ENCODE measurements around the gene CTXND1. TPM values are rescaled to one million over a fixed set of nuclear protein-coding genes. Genes with fewer than 3 reads are reported as not detected.

Gene CTXND1
- total and polyA plus RNA-seq, 2 donors (not counting 1 experiment from before 2014, with no cell fraction given), result under 0.01 to 0.01 TPM

GRCh38 chr15:80188251-80188650 is 63.8 kb downstream of the CTXND1 start:
- Histone ChIP-seq H3K4me2 (ENCODE audit: extremely low read depth, insufficient read depth, low read length) (no peak overlapping the region), H3K79me2 (ENCODE audit: control insufficient read depth, insufficient read depth, low read length) (no peaks in the 10 kb centered on the region), H3K27ac (ENCODE audit: insufficient read depth, low read length) (no peak overlapping the region), H3K9ac (ENCODE audit: insufficient read depth, low read length) (no peak overlapping the region), H3K9me3 (ENCODE audit: control insufficient read depth, insufficient read depth, low read depth, low read length) (no peaks in the 10 kb centered on the region), H4K20me1 (ENCODE audit: control insufficient read depth, extremely low read depth, insufficient read depth, low read length) (no peaks in the 10 kb centered on the region), H3K4me1 (ENCODE audit: control insufficient read depth, extremely low read depth, insufficient read depth, low read length) (no peaks in the 10 kb centered on the region), H3K4me3 (replicated peaks in 1 of 4; ENCODE audit: control extremely low read depth in 1 of 4, insufficient read depth in 1 of 4, low read depth in 3 of 4, low read length in 4 of 4) (no peak overlapping the region), H2AFZ (ENCODE audit: low read length) (no peak overlapping the region), H3K27me3 (ENCODE audit: control insufficient read depth, insufficient read depth, low read length) (no peaks in the 10 kb centered on the region), H3K36me3 (ENCODE audit: control insufficient read depth, insufficient read depth, low read length) (peaks cover 4% of the 10 kb centered on the region)
- TF ChIP-seq EZH2 (IDR thresholded peaks at IDR 0.05; ENCODE audit: low read length, missing control alignments) (no peak), CTCF (conservative IDR thresholded peaks at IDR 0.05 in 1 of 2, IDR thresholded peaks at IDR 0.05 in 1 of 2; ENCODE audit: low read depth in 1 of 2, low read length in 2 of 2) (no peak)
- no peak for DNase-seq (ENCODE audit: low read depth in 2 of 2)

GRCh38 chr15:80186597-80186996 is 65.4 kb downstream of the CTXND1 start:
- H3K9me3 ChIP-seq (ENCODE audit: control insufficient read depth, insufficient read depth, low read depth, low read length), result no peaks in the 10 kb centered on the region
- TF ChIP-seq EZH2 (IDR thresholded peaks at IDR 0.05; ENCODE audit: low read length, missing control alignments) (no peak), CTCF (conservative IDR thresholded peaks at IDR 0.05 in 1 of 2, IDR thresholded peaks at IDR 0.05 in 1 of 2; ENCODE audit: low read depth in 1 of 2, low read length in 2 of 2) (no peak)
- H3K27me3 ChIP-seq (ENCODE audit: control insufficient read depth, insufficient read depth, low read length), result no peaks in the 10 kb centered on the region
- no peak overlapping the region for H3K9ac ChIP-seq (ENCODE audit: insufficient read depth, low read length)
- H3K4me2 ChIP-seq (ENCODE audit: extremely low read depth, insufficient read depth, low read length), result no peak overlapping the region
- no peaks in the 10 kb centered on the region for H4K20me1 ChIP-seq (ENCODE audit: control insufficient read depth, extremely low read depth, insufficient read depth, low read length)
- no peak for DNase-seq (ENCODE audit: low read depth in 2 of 2)
- no peak overlapping the region for H3K27ac ChIP-seq (ENCODE audit: insufficient read depth, low read length)
- no peak overlapping the region for H2AFZ ChIP-seq (ENCODE audit: low read length)
- H3K36me3 ChIP-seq (ENCODE audit: control insufficient read depth, insufficient read depth, low read length), result peaks cover 4% of the 10 kb centered on the region
- H3K4me3 ChIP-seq (replicated peaks in 1 of 4; ENCODE audit: control extremely low read depth in 1 of 4, insufficient read depth in 1 of 4, low read depth in 3 of 4, low read length in 4 of 4), result no peak overlapping the region
- H3K4me1 ChIP-seq (ENCODE audit: control insufficient read depth, extremely low read depth, insufficient read depth, low read length), result peaks cover 9% of the 10 kb centered on the region
- H3K79me2 ChIP-seq (ENCODE audit: control insufficient read depth, insufficient read depth, low read length), result no peaks in the 10 kb centered on the region

GRCh38 chr15:80186066-80186465 is 65.9 kb downstream of the CTXND1 start:
- peaks cover 8% of the 10 kb centered on the region for H3K36me3 ChIP-seq (ENCODE audit: control insufficient read depth, insufficient read depth, low read length)
- no peak overlapping the region for H3K27ac ChIP-seq (ENCODE audit: insufficient read depth, low read length)
- no peak for DNase-seq (ENCODE audit: low read depth in 2 of 2)
- no peaks in the 10 kb centered on the region for H3K27me3 ChIP-seq (ENCODE audit: control insufficient read depth, insufficient read depth, low read length)
- H3K4me2 ChIP-seq (ENCODE audit: extremely low read depth, insufficient read depth, low read length), result no peak overlapping the region
- no peak overlapping the region for H2AFZ ChIP-seq (ENCODE audit: low read length)
- TF ChIP-seq EZH2 (IDR thresholded peaks at IDR 0.05; ENCODE audit: low read length, missing control alignments) (no peak), CTCF (conservative IDR thresholded peaks at IDR 0.05 in 1 of 2, IDR thresholded peaks at IDR 0.05 in 1 of 2; ENCODE audit: low read depth in 1 of 2, low read length in 2 of 2) (no peak)
- H3K9ac ChIP-seq (ENCODE audit: insufficient read depth, low read length), result no peak overlapping the region
- H4K20me1 ChIP-seq (ENCODE audit: control insufficient read depth, extremely low read depth, insufficient read depth, low read length), result no peaks in the 10 kb centered on the region
- no peaks in the 10 kb centered on the region for H3K79me2 ChIP-seq (ENCODE audit: control insufficient read depth, insufficient read depth, low read length)
- H3K9me3 ChIP-seq (ENCODE audit: control insufficient read depth, insufficient read depth, low read depth, low read length), result no peaks in the 10 kb centered on the region
- H3K4me1 ChIP-seq (ENCODE audit: control insufficient read depth, extremely low read depth, insufficient read depth, low read length), result peaks cover 9% of the 10 kb centered on the region
- H3K4me3 ChIP-seq (replicated peaks in 1 of 4; ENCODE audit: control extremely low read depth in 1 of 4, insufficient read depth in 1 of 4, low read depth in 3 of 4, low read length in 4 of 4), result no peak overlapping the region

Measured in fibroblast of lung (primary cell).